ENCODE measurements around the gene C6orf89.

GRCh38 chr6:36925809-36926208 is 40.1 kb downstream of the C6orf89 start:
- TF ChIP-seq CTCF (IDR thresholded peaks at IDR 0.05) (no peak), EP300 (IDR thresholded peaks at IDR 0.05) (no peak), POLR2A (IDR thresholded peaks at IDR 0.05) (no peak)
